Gastrocnemius medialis (tissue), 4 donors: ENCODE results near the gene SCGB1C1. TPM values are rescaled to one million over a fixed set of nuclear protein-coding genes. Genes with fewer than 3 reads are reported as not detected.

Experiments used
- ATAC-seq, 2 donors: fragments of 150-250 bp; one replicate each; pipeline ENCODE4 v1.9.1; 2016
- DNase-seq, 2 donors: peaks; one replicate each; pipeline ENCODE4 v3.0.0-alpha.2; 2019
- H3K27ac ChIP-seq, 4 donors: fragments of 200-600 bp; sonication (generic); 1 replicate in 1 of 4; 2 replicates in 3 of 4; pipeline ENCODE4 v1.5.1; 2016 to 2018; ENCODE audit warnings: mild to moderate bottlenecking in 2 of 4, moderate library complexity in 1 of 4
- H3K27me3 ChIP-seq, 3 donors: fragments of 200-600 bp; sonication (generic) in 2 of 3; 1 replicate in 1 of 3; 2 replicates in 2 of 3; pipeline versions ENCODE4 v1.5.1 to v1.6.0; 2016 to 2019; ENCODE audit warnings: mild to moderate bottlenecking in 1 of 3, moderate library complexity in 1 of 3
- H3K36me3 ChIP-seq, 2 donors: fragments of 200-600 bp; sonication (generic) in 1 of 2; one replicate each; pipeline ENCODE4 v1.5.1; 2017 to 2018
- H3K4me1 ChIP-seq, 2 donors: fragments of 200-600 bp; sonication (generic) in 1 of 2; one replicate each; pipeline ENCODE4 v1.5.1; 2016 to 2017; ENCODE audit warnings: mild to moderate bottlenecking in 2 of 2
- H3K4me3 ChIP-seq, 4 donors: fragments of 200-600 bp; sonication (generic) in 3 of 4; 1 replicate in 1 of 4; 2 replicates in 3 of 4; pipeline ENCODE4 v1.5.1; 2016 to 2019; ENCODE audit warnings: mild to moderate bottlenecking in 2 of 4
- H3K9me3 ChIP-seq, 3 donors: fragments of 200-600 bp; sonication (generic) in 2 of 3; 1 replicate in 1 of 3; 2 replicates in 2 of 3; pipeline ENCODE4 v1.5.1; 2016 to 2019
- CTCF ChIP-seq, 5 experiments: fragments of 450-650 bp in 3 of 5; fragments of 200-600 bp in 2 of 5; sonication (generic) in 2 of 5; IDR thresholded peaks in 4 of 5; conservative IDR thresholded peaks in 1 of 5; 1 replicate in 4 of 5; 2 replicates in 1 of 5; pipeline ENCODE4 v1.5.1; 2016 to 2019; ENCODE audit warnings: antibody characterized with exemption in 5 of 5, mild to moderate bottlenecking in 3 of 5, moderate library complexity in 3 of 5
- POLR2A ChIP-seq, 2 donors: fragments of 450-650 bp; IDR thresholded peaks; one replicate each; pipeline ENCODE4 v1.6.1; 2017; ENCODE audit warnings: antibody characterized with exemption in 2 of 2, mild to moderate bottlenecking in 2 of 2, moderate library complexity in 2 of 2
- in situ Hi-C, 4 donors: fragments of 200-750 bp; cut with MboI; loops; one replicate each; pipeline versions ENCODE4 v1.15.0 to v1.8.0; 2017; ENCODE audit warnings: low sequenced_read_pairs in 4 of 4
- intact Hi-C: fragments of 100-400 bp; cut with DNase I; formaldehyde crosslinking; loops from one replicate; pipeline ENCODE4 v1.15.1; 2023; ENCODE audit warnings: low total_unique reads
- total RNA-seq, 4 donors: library from RNA; depleted of rRNA; stranded (reverse); fragments of >200 nt; gene quantifications; one replicate each; pipeline versions ENCODE4 v1.1.0 to v1.2.3, GENCODE V29; 2016

Gene SCGB1C1
- total RNA-seq, 4 donors from 2014 or later, result not detected

GRCh38 chr11:196786-197731 is 4.2 kb downstream of the SCGB1C1 start:
- H3K27me3 ChIP-seq, result no peaks in the 10 kb centered on the region
- H3K9me3 ChIP-seq, result no peaks in the 10 kb centered on the region
- H3K36me3 ChIP-seq, result peaks cover 0 to 6% of the 10 kb centered on the region in 2 donors
- no peaks in the 10 kb centered on the region for H3K4me1 ChIP-seq
- no peak for DNase-seq
- intact Hi-C loops, result no loop called here
- no peak overlapping the region for H3K4me3 ChIP-seq
- TF ChIP-seq POLR2A (IDR thresholded peaks at IDR 0.05), result no peak
- in situ Hi-C loops, result no loop called here
- H3K27ac ChIP-seq, result no peak overlapping the region
- no peak for ATAC-seq

- ATAC-seq, result no peak
- no peak for DNase-seq
- no peaks in the 10 kb centered on the region for H3K9me3 ChIP-seq
- H3K4me1 ChIP-seq, result no peaks in the 10 kb centered on the region
- H3K4me3 ChIP-seq, result no peak overlapping the region
- peaks cover 0 to 6% of the 10 kb centered on the region in 2 donors for H3K36me3 ChIP-seq
- H3K27ac ChIP-seq, result no peak overlapping the region
- intact Hi-C loops (no loop called here), in situ Hi-C loops (no loop called here)
- no peak for TF ChIP-seq POLR2A (IDR thresholded peaks at IDR 0.05)
- TF ChIP-seq CTCF (IDR thresholded peaks at IDR 0.05 in 4 of 5, conservative IDR thresholded peaks at IDR 0.05 in 1 of 5), result no peak
- no peaks in the 10 kb centered on the region for H3K27me3 ChIP-seq
Measured at GRCh38 chr11:197741-198235, 4.9 kb downstream of the SCGB1C1 start.

- H3K27ac ChIP-seq, result no peak overlapping the region
- no peaks in the 10 kb centered on the region for H3K4me1 ChIP-seq
- no peaks in the 10 kb centered on the region for H3K27me3 ChIP-seq
- peaks cover 0 to 11% of the 10 kb centered on the region in 2 donors for H3K36me3 ChIP-seq
- TF ChIP-seq POLR2A (IDR thresholded peaks at IDR 0.05) (no peak), CTCF (IDR thresholded peaks at IDR 0.05 in 4 of 5, conservative IDR thresholded peaks at IDR 0.05 in 1 of 5) (no peak)
- ATAC-seq (no peak), DNase-seq (no peak)
- in situ Hi-C loops (no loop called here), intact Hi-C loops (no loop called here)
- no peak overlapping the region for H3K4me3 ChIP-seq
- no peaks in the 10 kb centered on the region for H3K9me3 ChIP-seq
Measured at GRCh38 chr11:198236-198806, 5.4 kb downstream of the SCGB1C1 start.

GRCh38 chr11:199004-199581 is 6.2 kb downstream of the SCGB1C1 start:
- no peaks in the 10 kb centered on the region for H3K4me1 ChIP-seq
- peaks cover 0 to 14% of the 10 kb centered on the region in 2 donors for H3K36me3 ChIP-seq
- TF ChIP-seq POLR2A (IDR thresholded peaks at IDR 0.05) (no peak), CTCF (IDR thresholded peaks at IDR 0.05 in 4 of 5, conservative IDR thresholded peaks at IDR 0.05 in 1 of 5) (no peak)
- in situ Hi-C loops (no loop called here), intact Hi-C loops (no loop called here)
- no peaks in the 10 kb centered on the region for H3K9me3 ChIP-seq
- ATAC-seq, result no peak
- H3K4me3 ChIP-seq, result no peak overlapping the region
- H3K27me3 ChIP-seq, result no peaks in the 10 kb centered on the region
- DNase-seq, result no peak
- H3K27ac ChIP-seq, result no peak overlapping the region

- H3K27ac ChIP-seq, result no peak overlapping the region
- H3K9me3 ChIP-seq, result no peaks in the 10 kb centered on the region
- in situ Hi-C loops, result no loop called here
- no peak for DNase-seq
- H3K36me3 ChIP-seq, result peaks cover 0 to 21% of the 10 kb centered on the region in 2 donors
- no peak for ATAC-seq
- H3K4me1 ChIP-seq, result no peaks in the 10 kb centered on the region
- intact Hi-C loops, result loop anchor here (10.0 kb wide), 1 partner anchor 245 kb away; the partner anchor contains the start of gene ANO9
- H3K4me3 ChIP-seq, result no peak overlapping the region
- TF ChIP-seq POLR2A (IDR thresholded peaks at IDR 0.05) (no peak), CTCF (IDR thresholded peaks at IDR 0.05 in 4 of 5, conservative IDR thresholded peaks at IDR 0.05 in 1 of 5) (no peak)
- no peaks in the 10 kb centered on the region for H3K27me3 ChIP-seq
Measured at GRCh38 chr11:199782-200181, 6.9 kb downstream of the SCGB1C1 start.
